Smooth muscle cell of the coronary artery (primary cell): ENCODE measurements around the gene IPO11. TPM values are rescaled to one million over a fixed set of nuclear protein-coding genes. Genes with fewer than 3 reads are reported as not detected.

Experiments used
- total RNA-seq: library from RNA; depleted of rRNA; stranded (reverse); fragments of >200 nt; gene quantifications from 2 replicates; pipeline ENCODE4 v1.2.3, GENCODE V29; 2014; ENCODE audit warnings: low replicate concordance

IPO11 gene
- 16.2 and 26.3 TPM in 2 replicates for total RNA-seq

DNA sequence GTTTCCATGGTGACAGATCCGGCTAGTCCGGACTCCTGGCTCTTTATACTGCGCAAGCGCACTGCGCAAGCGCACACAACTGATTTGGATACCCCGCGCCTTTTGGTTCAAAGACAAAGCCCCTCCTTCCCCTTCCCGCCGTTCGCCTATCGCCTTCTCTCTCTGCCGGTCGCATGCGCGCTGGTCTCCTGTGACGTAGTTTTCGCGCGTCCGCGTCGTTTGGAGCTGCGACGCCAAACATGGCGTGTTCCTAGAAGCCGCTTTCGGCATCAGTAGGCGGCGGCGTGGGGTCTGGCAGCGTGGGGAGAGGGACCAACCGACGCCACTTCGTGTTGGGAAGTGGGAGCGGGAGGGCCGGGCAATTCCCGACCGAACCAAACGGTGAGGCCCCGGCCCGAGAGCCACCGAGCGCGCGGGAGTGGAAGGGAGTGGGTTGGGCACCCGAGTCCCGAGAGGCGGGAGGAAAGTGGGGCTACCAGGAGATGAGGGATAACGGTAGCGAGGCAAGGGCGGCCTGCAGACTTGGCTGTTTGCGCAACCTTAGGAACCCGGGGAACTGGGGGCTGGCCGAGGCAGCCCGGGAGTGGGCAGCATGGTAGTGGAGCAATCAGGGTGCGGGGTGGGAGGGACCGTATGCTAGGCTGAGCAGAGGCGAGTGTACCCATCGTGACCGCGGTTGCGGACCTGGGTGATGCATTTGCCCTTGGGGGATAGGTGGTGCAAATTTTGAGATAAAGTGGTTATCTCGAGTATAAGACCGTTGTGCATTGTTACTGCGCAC lies at the start of gene IPO11:
Gene IPO11 (plus strand): TSS at position 215 of the 781 bp plus-strand sequence. CDS start 24,517 bp downstream, outside the sequence.

GRCh38 chr5:62403411-62404250 lies 8.9 kb upstream of the IPO11 start, which contains the start of gene DIMT1:
Gene DIMT1 (minus strand): TSS chr5:62403905. CDS start chr5:62403772, 133 bp downstream.

DNA sequence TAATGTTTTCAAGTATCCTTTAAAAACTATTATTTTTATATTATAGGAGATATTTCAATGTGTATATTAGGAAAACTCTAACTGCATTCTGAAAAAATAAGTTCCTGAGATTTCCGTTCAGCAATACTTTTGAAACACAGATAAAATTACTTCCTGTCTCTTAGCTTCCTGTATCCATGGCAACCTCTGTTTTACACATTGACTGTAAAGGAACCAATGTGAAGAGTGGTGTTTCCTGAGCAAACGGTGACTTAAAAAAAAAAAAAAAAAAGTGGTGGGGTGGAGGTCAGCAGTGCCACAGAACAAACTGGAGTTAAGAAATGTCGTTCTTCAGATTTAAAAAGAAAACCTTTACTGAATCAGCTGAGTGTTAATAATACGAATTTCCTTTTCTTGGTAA lies 166.0 kb downstream of the IPO11 start, which contains the start of gene LRRC70:
Gene LRRC70 (plus strand): TSS at position 280 of the 400 bp plus-strand sequence. CDS start 620 bp downstream, outside the sequence.

Other genes with a start within 250 kb of the IPO11 start
- gene KIF2A, start 106.6 kb upstream of the IPO11 start, total RNA-seq = 33.2 and 45.3 TPM in 2 replicates
- gene DIMT1, start 8.9 kb upstream of the IPO11 start, total RNA-seq = 16.4 and 26.8 TPM in 2 replicates
- 0.53 and 1.4 TPM in 2 replicates for gene LRRC70, start 166.1 kb downstream of the IPO11 start, total RNA-seq